HG03439 (cell line): ENCODE results near the gene FAM167B.
"Not testable (repeated sequence)": the region's sequence is repeated elsewhere in the genome, so short reads cannot be mapped to it uniquely, and the experiment has no call there.

Source experiments
- ATAC-seq: cut with Tn5 transposase; IDR thresholded peaks from one replicate; pipeline ENCODE4 v1.9.1; 2021; ENCODE audit warnings: mild to moderate bottlenecking, moderate library complexity; ENCODE audit not compliant: unreplicated experiment

FAM167B gene

DNA sequence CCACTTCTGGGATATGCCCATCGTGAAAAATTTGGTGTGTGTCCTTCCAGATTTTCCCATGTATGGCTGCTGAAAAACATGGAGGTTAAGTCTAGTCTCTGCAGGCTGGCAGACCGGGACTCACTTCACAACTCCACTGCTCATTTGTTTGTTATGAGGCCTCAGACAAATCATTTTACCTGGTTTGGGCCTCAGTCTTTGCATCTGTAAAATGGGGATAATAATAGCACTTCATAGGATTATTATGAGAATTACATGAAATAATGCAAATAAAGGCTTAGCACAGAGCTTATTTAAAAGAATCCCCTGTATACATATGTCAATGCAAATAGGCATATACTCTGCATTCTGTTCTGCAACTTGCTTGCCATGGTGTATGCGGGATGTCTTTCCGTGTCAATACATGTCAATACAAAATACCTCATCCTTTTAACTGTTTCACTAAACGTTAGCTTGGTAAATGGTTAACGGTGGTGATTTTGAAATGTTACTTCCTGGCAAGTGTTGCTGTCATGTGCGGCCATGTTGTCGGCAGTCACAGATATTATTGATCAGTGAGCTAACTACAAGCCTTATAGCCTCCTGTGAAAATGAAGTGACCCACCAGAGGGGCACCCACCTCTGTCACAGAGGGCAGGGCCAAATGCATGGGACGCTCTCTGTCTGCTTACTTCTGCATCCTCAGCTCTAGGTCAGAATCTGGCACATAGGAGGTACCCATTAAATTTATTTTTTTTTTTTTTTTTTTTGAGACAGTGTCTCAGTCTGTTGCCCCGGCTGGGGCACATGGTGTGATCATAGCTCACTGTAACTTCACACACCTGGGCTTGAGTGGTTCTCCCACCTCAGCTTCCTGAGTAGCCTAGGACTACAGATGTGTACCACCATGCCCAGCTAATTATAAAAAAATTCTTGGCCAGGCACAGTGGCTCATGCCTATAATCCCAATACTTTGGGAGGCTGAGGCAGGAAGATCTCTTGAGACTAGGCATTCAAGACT is 8.3 kb downstream of the FAM167B start:
- no peak for ATAC-seq

DNA sequence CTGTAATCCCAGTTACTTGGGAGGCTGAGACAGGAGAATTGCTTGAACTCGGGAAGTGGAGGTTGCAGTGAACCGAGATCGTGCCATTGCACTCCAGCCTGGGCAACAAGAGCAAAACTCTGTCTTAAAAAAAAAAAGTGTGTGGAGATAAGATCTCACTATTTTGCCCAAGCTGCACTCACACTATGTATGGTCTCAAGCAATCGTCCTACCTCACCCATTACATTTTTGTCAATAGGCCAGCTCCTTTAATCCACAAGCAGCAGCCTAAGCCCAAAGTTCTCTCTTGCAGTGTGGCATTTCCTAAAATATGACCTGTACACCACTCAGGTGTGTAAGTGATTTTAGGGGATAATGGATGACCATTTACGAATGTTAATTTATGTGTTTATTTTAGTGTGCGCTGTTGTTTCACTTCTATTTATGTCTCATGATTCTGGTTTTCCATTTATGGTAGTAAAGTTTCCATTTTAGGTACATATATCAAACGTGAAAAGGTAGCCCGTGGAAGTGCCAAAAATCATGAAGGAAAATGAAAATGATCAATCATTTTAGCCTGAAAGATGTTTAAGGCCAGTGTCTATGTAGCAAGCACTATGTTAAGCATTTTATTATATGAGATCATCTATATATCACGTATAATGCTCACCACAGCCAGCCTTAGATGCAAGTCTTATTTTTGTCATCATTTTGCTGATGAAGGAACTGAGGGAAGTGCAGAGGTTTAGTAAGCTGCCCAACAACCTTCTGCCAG is 9.6 kb downstream of the FAM167B start:
- ATAC-seq: no peak

DNA sequence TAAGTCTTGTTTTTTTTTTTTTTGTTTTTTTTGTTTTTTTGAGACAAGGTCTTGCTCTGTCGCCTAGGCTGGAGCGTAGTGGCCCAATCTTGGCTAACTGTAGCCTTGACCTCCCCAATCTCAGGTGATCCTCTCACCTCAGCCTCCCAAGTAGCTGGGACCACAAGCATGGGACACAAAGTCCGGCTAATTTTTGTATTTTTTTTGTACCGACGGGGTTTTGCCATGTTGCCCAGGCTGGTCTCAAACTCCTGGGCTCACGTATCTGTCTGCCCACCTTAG is 10.1 kb downstream of the FAM167B start:
- no peak for ATAC-seq

DNA sequence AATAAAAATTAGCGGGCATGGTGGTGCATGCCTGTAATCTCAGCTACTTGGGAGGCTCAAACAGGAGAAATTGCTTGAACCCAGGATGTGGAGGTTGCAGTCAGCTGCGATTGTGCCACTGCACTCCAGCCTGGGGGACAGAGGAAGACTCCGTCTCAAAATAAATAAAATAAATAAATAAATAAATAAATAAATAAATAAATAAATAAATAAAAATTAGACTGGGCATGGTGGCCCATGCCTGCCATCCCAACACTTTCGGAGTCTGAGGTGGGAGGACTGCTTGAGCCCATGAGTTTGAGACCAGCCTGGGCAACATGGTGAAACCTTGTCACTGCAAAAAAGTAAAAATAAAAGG is 16.2 kb downstream of the FAM167B start:
- not testable (repeated sequence) for ATAC-seq

DNA sequence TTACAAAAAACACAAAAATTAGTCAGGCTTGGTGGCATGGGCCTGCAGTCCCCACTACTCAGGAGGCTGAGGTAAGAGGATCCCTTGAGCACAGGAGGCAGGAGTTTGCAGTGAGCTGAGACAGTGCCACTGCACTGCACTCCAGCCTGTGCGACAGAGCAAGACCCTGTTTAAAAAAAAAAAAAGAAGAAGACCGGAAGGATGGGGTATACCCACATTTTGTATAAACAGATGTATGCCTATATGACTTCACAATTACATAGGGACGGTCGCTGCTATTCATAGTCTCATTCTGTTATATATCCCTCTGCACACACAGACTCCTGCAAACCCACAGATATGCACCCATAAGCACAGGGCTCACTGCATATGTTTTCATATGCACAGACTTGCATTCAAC is 16.7 kb downstream of the FAM167B start:
- ATAC-seq: no peak

DNA sequence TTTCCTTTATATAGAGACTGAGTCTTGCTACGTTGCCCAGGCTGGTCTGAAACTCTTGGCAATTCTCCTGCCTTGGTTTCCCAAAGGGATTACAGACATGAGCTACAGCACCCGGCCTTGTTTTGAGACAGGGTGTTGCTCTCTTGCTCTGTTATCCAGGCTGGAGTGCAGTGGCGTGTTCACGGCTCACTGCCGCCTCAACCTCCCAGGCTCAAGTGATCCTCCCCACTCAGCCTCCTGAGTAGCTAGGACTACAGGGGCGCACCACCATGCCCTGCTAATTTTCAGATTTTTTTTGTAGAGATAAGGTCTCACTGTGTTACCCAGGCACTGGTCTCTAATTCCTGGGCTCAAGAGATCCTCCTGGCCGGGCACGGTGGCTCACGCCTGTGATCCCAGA is 18.8 kb downstream of the FAM167B start:
- ATAC-seq: no peak

DNA sequence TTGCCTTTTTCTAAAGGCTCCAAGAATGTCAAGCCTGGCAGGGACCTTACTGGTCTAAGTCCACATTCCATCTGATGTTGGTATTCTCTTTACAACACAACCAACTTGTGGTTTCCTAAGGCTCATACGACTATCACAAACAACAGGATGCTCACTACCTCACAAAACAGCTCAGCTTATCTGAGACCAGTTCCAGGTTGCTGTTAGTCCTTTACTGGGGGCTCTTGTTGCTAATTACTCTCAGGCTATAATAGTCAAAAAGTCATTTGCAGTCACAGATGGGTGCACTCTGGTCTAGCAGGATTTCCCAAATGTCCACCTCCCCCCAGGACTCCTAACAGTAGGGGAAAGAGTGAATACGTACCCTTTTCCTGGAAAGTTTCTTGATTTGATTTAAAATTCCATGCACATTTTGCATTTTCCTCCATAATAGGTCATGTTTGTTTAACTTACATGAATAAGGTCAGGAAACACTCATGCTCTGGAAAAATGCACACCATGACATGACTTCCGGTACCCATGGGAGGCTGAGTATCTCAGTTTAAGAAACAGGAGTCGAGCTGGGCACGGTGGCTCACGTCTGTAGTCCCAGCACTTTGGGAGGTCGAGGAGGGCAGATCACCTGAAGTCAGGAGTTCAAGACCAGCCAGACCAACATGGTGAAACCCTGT is 20.0 kb downstream of the FAM167B start:
- ATAC-seq: no peak

DNA sequence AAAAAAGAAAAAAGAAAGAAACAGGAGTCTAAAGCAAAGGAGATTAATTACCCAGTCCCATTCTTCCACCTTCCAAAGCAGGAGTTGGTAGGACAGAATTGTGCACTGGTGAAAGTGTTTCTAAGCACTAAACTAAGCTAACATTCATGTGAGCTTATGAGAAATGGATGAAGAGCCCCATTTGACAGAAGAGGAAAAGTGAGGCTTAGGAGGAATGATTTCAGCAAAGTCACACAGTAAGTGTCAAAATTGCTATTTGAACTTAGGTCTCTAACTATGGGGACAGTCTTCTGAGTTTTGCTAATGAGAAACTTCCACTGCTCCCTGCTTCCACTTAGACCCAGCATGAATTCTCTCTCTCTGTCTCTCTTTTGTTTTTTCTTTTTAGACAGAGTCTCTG is 22.7 kb downstream of the FAM167B start:
- ATAC-seq: no peak

DNA sequence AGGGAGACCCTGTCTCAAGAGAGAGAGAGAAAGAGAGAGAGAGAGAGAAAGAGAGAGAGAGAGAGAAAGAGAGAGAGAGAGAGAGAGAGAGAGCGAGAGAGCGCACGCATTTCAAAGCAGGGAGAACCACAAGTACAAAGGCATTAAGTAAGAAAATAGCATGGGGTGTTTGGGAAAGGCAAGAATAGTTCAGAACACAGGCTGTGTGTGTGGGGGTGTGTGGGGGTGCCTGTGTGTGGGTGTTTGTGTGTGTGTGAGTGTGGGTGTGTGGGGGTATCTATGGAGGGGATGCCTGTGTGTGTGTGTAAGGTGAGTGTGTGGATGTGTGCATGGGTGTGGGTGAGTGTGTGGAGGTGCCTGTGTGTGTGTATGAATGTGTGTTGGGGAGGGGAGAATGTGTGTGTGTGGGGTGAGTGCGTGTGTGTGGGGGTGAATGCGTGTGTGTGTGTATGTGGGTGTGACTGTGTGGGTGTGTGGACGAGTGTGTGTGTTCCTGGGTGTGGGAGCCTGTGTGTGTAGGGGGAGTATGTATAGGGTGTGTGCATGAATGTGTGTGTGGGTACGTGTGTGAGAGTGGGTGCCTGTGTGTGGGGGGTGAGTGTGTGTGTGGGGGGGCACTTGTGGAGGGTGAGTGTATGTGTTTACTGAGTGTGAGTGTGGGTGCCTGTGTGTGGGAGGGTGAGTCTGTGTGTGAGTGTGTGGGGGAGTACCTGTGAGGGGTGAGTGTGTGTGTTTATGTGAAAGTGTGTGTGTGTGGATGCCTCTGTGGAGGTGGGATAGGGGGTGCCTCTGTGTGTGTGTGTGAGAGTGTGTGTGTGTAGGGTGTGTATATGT is 25.8 kb downstream of the FAM167B start:
- no peak for ATAC-seq

DNA sequence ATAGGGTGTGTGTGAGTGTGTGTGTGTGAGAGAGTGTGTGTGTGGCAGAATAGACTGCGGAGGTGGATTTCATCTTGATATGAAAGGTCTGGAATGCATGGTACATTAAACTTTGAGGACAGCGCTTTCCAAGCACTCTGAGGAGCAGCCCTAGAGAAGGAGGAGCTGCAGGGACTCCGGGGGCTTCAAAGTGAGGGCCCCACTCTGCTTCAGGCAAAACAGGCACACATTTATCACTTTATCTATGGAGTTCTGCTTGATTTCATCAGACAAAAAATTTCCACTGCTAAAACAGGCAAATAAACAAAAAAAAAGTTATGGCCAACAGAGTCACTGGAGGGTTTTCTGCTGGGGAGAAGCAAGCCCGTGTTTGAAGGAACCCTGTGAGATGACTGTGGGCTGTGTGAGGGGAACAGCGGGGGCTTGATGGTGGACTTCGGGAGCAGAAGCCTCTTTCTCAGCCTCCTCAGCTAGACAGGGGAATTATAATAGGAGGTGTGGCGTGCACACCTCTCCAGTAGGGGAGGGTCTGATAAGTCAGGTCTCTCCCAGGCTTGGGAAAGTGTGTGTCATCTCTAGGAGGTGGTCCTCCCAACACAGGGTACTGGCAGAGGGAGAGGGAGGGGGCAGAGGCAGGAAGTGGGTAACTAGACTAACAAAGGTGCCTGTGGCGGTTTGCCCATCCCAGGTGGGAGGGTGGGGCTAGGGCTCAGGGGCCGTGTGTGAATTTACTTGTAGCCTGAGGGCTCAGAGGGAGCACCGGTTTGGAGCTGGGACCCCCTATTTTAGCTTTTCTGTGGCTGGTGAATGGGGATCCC is 26.6 kb downstream of the FAM167B start:
- no peak for ATAC-seq

DNA sequence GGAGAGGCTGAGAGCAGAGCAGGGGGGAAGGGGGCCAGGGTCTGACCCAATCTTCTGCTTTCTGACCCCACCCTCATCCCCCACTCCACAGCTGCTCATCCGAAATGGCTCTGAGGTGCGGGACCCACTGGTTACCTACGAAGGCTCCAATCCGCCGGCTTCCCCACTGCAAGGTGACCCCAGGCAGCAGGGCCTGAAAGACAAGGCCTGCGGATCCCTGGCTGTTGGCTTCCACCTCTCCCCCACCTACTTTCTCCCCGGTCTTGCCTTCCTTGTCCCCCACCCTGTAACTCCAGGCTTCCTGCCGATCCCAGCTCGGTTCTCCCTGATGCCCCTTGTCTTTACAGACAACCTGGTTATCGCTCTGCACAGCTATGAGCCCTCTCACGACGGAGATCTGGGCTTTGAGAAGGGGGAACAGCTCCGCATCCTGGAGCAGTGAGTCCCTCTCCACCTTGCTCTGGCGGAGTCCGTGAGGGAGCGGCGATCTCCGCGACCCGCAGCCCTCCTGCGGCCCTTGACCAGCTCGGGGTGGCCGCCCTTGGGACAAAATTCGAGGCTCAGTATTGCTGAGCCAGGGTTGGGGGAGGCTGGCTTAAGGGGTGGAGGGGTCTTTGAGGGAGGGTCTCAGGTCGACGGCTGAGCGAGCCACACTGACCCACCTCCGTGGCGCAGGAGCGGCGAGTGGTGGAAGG is 27.8 kb downstream of the FAM167B start:
- no peak for ATAC-seq

DNA sequence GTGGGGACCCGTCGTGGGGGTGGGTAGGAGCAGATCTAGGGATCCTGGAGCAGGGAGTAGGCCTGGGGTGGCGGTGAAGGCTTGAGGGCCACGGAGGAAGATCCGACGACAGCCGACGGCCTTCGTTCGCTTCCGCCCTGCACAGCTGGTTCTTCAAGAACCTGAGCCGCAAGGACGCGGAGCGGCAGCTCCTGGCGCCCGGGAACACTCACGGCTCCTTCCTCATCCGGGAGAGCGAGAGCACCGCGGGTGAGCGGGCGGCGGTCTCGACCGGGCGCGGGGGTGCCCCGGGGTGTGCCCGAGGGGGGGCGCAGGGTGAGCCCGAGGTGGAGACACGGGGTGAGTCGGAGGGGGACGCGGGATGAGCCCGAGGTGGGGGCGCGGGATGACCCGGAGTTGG is 28.4 kb downstream of the FAM167B start:
- ATAC-seq: no peak

DNA sequence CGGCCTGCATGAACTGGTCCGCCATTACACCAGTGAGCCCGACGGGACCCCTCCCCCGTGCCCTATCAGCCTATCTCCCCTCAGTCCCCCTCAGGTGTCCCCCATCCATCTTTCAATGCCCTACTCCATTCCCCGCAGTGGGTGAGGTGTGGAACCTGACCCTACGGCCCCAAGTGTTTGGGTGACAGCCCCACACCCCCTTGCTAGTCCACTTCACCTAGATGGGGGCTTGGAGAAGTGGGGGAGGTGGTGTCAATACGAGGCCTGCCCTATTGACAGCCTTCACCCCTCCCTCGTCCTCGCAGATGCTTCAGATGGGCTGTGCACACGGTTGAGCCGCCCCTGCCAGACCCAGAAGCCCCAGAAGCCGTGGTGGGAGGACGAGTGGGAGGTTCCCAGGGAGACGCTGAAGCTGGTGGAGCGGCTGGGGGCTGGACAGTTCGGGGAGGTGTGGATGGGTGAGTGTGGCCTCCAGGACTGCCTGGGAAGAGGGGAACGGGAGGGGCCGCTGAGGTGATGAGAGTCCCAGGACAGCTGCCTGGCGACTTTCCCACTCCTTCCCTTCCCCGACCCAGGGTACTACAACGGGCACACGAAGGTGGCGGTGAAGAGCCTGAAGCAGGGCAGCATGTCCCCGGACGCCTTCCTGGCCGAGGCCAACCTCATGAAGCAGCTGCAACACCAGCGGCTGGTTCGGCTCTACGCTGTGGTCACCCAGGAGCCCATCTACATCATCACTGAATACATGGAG is 29.2 kb downstream of the FAM167B start:
- no peak for ATAC-seq

DNA sequence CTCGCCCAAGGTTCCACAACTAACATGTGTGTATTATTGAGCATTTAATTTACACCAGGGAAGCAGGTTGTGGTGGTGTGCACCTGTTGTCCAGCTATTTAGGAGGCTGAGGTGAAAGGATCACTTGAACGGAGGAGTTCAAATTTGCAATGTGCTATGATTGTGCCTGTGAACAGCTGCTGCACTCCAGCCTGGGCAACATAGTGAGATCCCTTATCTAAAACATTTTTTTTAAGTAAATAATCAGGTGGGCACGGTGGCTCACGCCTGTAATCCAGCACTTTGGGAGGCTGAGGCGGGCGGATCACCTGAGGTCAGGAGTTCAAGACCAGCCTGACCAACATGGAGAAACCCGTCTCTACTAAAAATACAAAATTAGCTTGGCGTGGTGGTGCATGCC is 37.8 kb downstream of the FAM167B start:
- not testable (repeated sequence) for ATAC-seq

DNA sequence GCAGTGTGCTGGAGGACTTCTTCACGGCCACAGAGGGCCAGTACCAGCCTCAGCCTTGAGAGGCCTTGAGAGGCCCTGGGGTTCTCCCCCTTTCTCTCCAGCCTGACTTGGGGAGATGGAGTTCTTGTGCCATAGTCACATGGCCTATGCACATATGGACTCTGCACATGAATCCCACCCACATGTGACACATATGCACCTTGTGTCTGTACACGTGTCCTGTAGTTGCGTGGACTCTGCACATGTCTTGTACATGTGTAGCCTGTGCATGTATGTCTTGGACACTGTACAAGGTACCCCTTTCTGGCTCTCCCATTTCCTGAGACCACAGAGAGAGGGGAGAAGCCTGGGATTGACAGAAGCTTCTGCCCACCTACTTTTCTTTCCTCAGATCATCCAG is 38.6 kb downstream of the FAM167B start:
- ATAC-seq: no peak

DNA sequence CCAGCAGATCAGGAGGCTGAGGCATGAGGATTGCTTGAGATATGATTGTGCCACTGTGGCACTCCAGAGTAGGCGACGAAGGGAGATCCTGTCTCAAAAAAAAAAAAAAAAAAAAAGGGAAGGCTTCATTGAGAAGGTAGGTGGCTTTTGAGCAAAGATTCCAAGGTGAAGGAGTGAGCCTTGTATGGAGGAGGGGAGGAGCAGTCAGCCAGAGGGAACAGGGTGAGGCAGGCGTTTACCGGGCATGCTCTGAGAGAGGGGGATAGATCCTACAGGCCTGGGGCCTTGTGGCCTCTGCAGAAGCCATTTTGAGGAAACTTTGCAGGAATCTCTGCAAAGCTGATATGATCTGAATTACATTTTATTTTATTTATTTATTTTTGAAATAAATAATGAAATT is 39.7 kb downstream of the FAM167B start:
- ATAC-seq: no peak

DNA sequence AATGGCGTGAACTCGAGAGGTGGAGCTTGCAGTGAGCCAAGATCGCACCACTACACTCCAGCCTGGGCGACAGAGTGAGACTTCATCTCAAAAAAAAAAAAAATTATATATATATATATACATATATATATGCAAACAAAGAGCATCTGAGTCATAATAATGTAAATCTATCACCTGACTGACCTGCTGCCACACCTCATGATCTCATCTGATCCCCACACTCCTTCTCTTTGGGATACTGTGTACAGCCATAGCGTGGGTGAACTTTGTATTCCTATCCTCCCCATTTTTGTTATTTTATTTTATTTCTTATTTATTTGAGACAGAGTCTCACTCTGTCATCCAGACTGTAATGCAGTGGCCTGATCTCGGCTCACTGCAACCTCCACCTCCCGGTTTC is 42.2 kb downstream of the FAM167B start:
- no peak for ATAC-seq

DNA sequence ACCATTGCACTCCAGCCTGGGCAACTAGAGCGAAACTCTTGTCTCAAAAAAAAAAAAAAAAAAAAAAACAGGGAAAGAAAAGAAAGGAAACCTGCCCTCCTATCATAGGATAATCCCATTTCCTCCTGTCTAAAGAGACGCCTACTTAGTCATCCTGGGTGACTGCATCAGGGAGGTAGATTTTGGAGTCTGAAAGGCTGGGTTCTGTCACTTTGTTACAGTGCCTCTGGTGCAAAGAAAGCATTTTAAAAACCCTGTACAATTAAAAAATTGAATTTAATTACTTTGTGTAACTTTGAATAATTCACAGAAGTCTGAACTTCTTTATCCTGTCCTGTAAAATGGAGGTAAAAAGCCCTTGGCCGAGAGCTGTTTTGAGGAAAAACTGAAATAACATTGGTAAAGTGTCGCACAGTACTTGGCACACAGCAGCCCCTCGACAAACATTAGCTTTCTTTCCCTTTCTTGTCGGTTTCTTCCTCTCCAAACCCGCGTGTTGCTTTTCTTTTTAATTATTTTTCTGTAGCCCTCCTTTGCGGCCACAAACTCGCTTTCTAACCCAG is 44.2 kb downstream of the FAM167B start:
- ATAC-seq: no peak
